ENCODE measurements around the gene FMNL3. TPM values are rescaled to one million over a fixed set of nuclear protein-coding genes. Genes with fewer than 3 reads are reported as not detected.

Gene FMNL3
- total and polyA plus RNA-seq, 2 of the 8 experiments (the other 6 are each of a cell fraction or from before 2014, with no cell fraction given) = 8.6 to 29.0 TPM

GRCh38 chr12:49661746-49662145 lies 45.5 kb downstream of the FMNL3 start:
- no peak overlapping the region for H2BK20ac ChIP-seq (ENCODE audit: low read length)
- 93% methylated on average over 3 of the region's 3 CpGs; no CpG with 5 or more reads in 1 of the 2 experiments for WGBS, 2 experiments (ENCODE audit: extremely low coverage in 1 of 2, insufficient coverage in 1 of 2, insufficient read length in 1 of 2, insufficient replicate concordance in 2 of 2, low coverage in 1 of 2, low lambda C conversion rate in 2 of 2, missing lambda C conversion rate in 1 of 2)
- CTCF ChIA-PET (ENCODE audit: partially characterized antibody) = interaction anchor here (1.0 to 5.8 kb wide), 3 partner anchors 13 to 72 kb away, joined by 3 to 30 read pairs (median 16); no protein-coding TSS in a partner anchor

More at GRCh38 chr12:49661746-49662145, 45.5 kb downstream of the FMNL3 start:
- no peak overlapping the region for H3K4ac ChIP-seq (replicated peaks; ENCODE audit: insufficient read length, low read depth, low read length)
- peaks cover 3 to 6% (median 4%) of the 10 kb centered on the region in 4 experiments; a peak in 4 of 7 replicates for H3K4me1 ChIP-seq (replicated peaks in 1 of 4; ENCODE audit: control insufficient read depth in 3 of 4, insufficient read depth in 4 of 4, low read length in 3 of 4)
- no peak overlapping the region for H3K14ac ChIP-seq (ENCODE audit: insufficient read length)
- no peak overlapping the region for H3K9ac ChIP-seq (replicated peaks in 1 of 4; ENCODE audit: extremely low read depth in 1 of 4, low read depth in 3 of 4, low read length in 3 of 4)
- H4K91ac ChIP-seq (replicated peaks; ENCODE audit: insufficient read length, low read length) = no peak overlapping the region
- no peak overlapping the region for H4K5ac ChIP-seq (ENCODE audit: insufficient read length, low read depth, low read length)
- H3K9me3 ChIP-seq (ENCODE audit: insufficient read depth in 2 of 2, low read depth in 1 of 2, low read length in 1 of 2) = no peaks in the 10 kb centered on the region
- H2BK12ac ChIP-seq (ENCODE audit: low read depth, low read length) = no peak overlapping the region
- H3K23ac ChIP-seq (ENCODE audit: insufficient read length) = no peak overlapping the region
- no peak overlapping the region for H2AK5ac ChIP-seq (ENCODE audit: low read depth, low read length)
- H2BK5ac ChIP-seq (ENCODE audit: low read depth, low read length) = no peak overlapping the region
- H3K79me1 ChIP-seq (ENCODE audit: low read depth, low read length) = no peaks in the 10 kb centered on the region; the same call in 1 of the 2 replicates
- H3K56ac ChIP-seq (replicated peaks; ENCODE audit: insufficient read length, low read depth, low read length) = no peak overlapping the region
- H3K23me2 ChIP-seq (ENCODE audit: low read depth, low read length) = no peaks in the 10 kb centered on the region
- POLR2A ChIA-PET (ENCODE audit: partially characterized antibody) = interaction anchor here (1.3 to 4.3 kb wide), 3 partner anchors 10 to 47 kb away, joined by 3 to 36 read pairs (median 6); no protein-coding TSS in a partner anchor
- no peak overlapping the region for H2BK120ac ChIP-seq (replicated peaks; ENCODE audit: low read depth, low read length)
- no peak overlapping the region for H2BK15ac ChIP-seq (ENCODE audit: low read length)
- no peak for DNase-seq (ENCODE audit: low read depth in 1 of 2, low spot score in 2 of 2)
- no peaks in the 10 kb centered on the region for H4K20me1 ChIP-seq (replicated peaks in 1 of 2; ENCODE audit: control insufficient read depth in 1 of 2, insufficient read depth in 2 of 2, low read length in 2 of 2)
- H3K4me3 ChIP-seq (ENCODE audit: extremely low read depth in 1 of 4, insufficient read depth in 2 of 4, low read depth in 3 of 4, low read length in 4 of 4) = no peak overlapping the region
- no peak overlapping the region for H3K4me2 ChIP-seq (ENCODE audit: insufficient read depth in 1 of 2, low read depth in 2 of 2, low read length in 2 of 2)
- H3K27ac ChIP-seq (ENCODE audit: low read depth, low read length) = no peak overlapping the region
- H3K18ac ChIP-seq (ENCODE audit: extremely low read depth, low read length) = no peak overlapping the region
- no peak for FAIRE-seq
- no peaks in the 10 kb centered on the region for H3K79me2 ChIP-seq (ENCODE audit: control insufficient read depth in 1 of 2, insufficient read depth in 2 of 2, low read length in 2 of 2)
- H3K36me3 ChIP-seq (ENCODE audit: control insufficient read depth in 2 of 4, insufficient read depth in 4 of 4, low read length in 3 of 4) = peaks cover 0 to 29% (median 6%) of the 10 kb centered on the region in 4 experiments; a peak in 5 of 8 replicates
- H3K27me3 ChIP-seq (replicated peaks in 1 of 4; ENCODE audit: control insufficient read depth in 3 of 4, extremely low read depth in 1 of 4, insufficient read depth in 3 of 4, low read length in 3 of 4) = no peaks in the 10 kb centered on the region
- H4K8ac ChIP-seq (ENCODE audit: extremely low read depth, insufficient read depth, low read length) = no peak overlapping the region
- TF ChIP-seq SP2 (IDR thresholded peaks at IDR 0.05; ENCODE audit: low read length) = no peak
- no peak for TF ChIP-seq RBBP5 (IDR thresholded peaks at IDR 0.05; ENCODE audit: borderline replicate concordance, low read depth, low read length)
- no peak for TF ChIP-seq JUND (IDR thresholded peaks at IDR 0.05; ENCODE audit: low read length)
- no peak for TF ChIP-seq NANOG (IDR thresholded peaks at IDR 0.05; ENCODE audit: insufficient read depth, low read depth, low read length, poor library complexity, severe bottlenecking)
- TF ChIP-seq NRF1 (IDR thresholded peaks at IDR 0.05; ENCODE audit: low read depth, low read length) = no peak
- TF ChIP-seq RAD21 (IDR thresholded peaks at IDR 0.05 in 1 of 2, conservative IDR thresholded peaks at IDR 0.05 in 1 of 2; ENCODE audit: low read depth in 2 of 2, low read length in 2 of 2) = no peak
- no peak for TF ChIP-seq EZH2 (IDR thresholded peaks at IDR 0.05; ENCODE audit: low read depth, low read length, severe bottlenecking)
- TF ChIP-seq RFX5 (IDR thresholded peaks at IDR 0.05; ENCODE audit: borderline replicate concordance, low read depth, low read length) = no peak
- TF ChIP-seq, protein P1, sequence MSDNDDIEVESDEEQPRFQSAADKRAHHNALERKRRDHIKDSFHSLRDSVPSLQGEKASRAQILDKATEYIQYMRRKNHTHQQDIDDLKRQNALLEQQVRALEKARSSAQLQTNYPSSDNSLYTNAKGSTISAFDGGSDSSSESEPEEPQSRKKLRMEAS (IDR thresholded peaks at IDR 0.05) = no peak
- H2AFZ ChIP-seq (ENCODE audit: low read length) = no peak overlapping the region

Data from H1 (cell line).